ENCODE data around the gene CLSTN2.

DNA sequence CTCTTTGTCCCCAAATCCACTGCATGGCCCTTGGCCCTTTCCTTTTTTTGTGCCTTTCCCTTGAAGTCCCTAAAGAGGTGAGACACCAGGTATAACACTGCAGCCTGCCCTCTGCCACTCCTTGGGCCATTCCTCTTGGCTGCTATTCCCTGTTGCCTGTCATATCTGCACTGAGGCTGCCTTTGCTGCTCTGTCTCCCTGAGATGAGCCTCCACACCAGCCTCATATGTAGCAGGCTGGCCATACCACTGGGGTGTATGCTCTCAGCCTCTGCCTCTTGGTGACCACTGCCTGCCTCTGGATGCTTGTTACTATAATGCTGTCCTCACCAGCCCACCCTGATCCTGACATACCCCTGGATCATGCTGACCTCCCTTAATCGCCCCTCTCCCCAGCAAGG lies 252.0 kb downstream of the CLSTN2 start:
- TF ChIP-seq, protein P1, sequence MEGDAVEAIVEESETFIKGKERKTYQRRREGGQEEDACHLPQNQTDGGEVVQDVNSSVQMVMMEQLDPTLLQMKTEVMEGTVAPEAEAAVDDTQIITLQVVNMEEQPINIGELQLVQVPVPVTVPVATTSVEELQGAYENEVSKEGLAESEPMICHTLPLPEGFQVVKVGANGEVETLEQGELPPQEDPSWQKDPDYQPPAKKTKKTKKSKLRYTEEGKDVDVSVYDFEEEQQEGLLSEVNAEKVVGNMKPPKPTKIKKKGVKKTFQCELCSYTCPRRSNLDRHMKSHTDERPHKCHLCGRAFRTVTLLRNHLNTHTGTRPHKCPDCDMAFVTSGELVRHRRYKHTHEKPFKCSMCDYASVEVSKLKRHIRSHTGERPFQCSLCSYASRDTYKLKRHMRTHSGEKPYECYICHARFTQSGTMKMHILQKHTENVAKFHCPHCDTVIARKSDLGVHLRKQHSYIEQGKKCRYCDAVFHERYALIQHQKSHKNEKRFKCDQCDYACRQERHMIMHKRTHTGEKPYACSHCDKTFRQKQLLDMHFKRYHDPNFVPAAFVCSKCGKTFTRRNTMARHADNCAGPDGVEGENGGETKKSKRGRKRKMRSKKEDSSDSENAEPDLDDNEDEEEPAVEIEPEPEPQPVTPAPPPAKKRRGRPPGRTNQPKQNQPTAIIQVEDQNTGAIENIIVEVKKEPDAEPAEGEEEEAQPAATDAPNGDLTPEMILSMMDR (IDR thresholded peaks at IDR 0.05) = no peak
- no peak for TF ChIP-seq POLR2A (IDR thresholded peaks at IDR 0.05)

All from vagina (tissue), 2 donors.